ENCODE data around the gene ANK3.
A peak's percentile ranks its signal among the peaks of the same experiment; 100 is the strongest.

The ANK3 gene

GRCh38 chr10:60107308-60107976, 282.2 kb downstream of the ANK3 start:
- no peaks in the 10 kb centered on the region for H3K27me3 Mint-ChIP-seq (ENCODE audit: low read depth)
- H3K4me1 Mint-ChIP-seq, result no peaks in the 10 kb centered on the region
- H3K4me3 Mint-ChIP-seq, result no peak overlapping the region
- no peak for TF ChIP-seq CTCF (IDR thresholded peaks at IDR 0.05; ENCODE audit: unreplicated experiment in 3 of 3)
- H3K36me3 Mint-ChIP-seq (ENCODE audit: low read depth), result peaks cover 54% of the 10 kb centered on the region
- no peaks in the 10 kb centered on the region for H3K9me3 Mint-ChIP-seq
- no peak overlapping the region for H3K27ac Mint-ChIP-seq

GRCh38 chr10:60105295-60105695, 284.4 kb downstream of the ANK3 start:
- no peaks in the 10 kb centered on the region for H3K9me3 Mint-ChIP-seq
- H3K27me3 Mint-ChIP-seq (ENCODE audit: low read depth), result no peaks in the 10 kb centered on the region
- no peak overlapping the region for H3K4me3 Mint-ChIP-seq
- H3K27ac Mint-ChIP-seq, result no peak overlapping the region
- no peak for TF ChIP-seq CTCF (IDR thresholded peaks at IDR 0.05; ENCODE audit: unreplicated experiment in 3 of 3)
- H3K36me3 Mint-ChIP-seq (ENCODE audit: low read depth), result peaks cover 49% of the 10 kb centered on the region
- no peaks in the 10 kb centered on the region for H3K4me1 Mint-ChIP-seq

GRCh38 chr10:60101821-60102220, 287.9 kb downstream of the ANK3 start:
- TF ChIP-seq CTCF (IDR thresholded peaks at IDR 0.05; ENCODE audit: unreplicated experiment in 3 of 3), result no peak
- H3K27me3 Mint-ChIP-seq (ENCODE audit: low read depth), result peaks cover 5% of the 10 kb centered on the region
- no peak overlapping the region for H3K4me3 Mint-ChIP-seq
- no peak overlapping the region for H3K27ac Mint-ChIP-seq
- peaks cover 51% of the 10 kb centered on the region for H3K36me3 Mint-ChIP-seq (ENCODE audit: low read depth)
- no peaks in the 10 kb centered on the region for H3K9me3 Mint-ChIP-seq
- no peaks in the 10 kb centered on the region for H3K4me1 Mint-ChIP-seq

GRCh38 chr10:60099998-60100747, 289.5 kb downstream of the ANK3 start:
- Mint-ChIP-seq H3K4me3 (no peak overlapping the region), H3K36me3 (ENCODE audit: low read depth) (peaks cover 40% of the 10 kb centered on the region), H3K27me3 (ENCODE audit: low read depth) (peaks cover 5% of the 10 kb centered on the region), H3K27ac (no peak overlapping the region), H3K4me1 (no peaks in the 10 kb centered on the region), H3K9me3 (no peaks in the 10 kb centered on the region)
- TF ChIP-seq CTCF (IDR thresholded peaks at IDR 0.05; ENCODE audit: unreplicated experiment in 3 of 3), result peak; percentile 59 to 64 (median 59)

- H3K27ac Mint-ChIP-seq, result no peak overlapping the region
- H3K4me1 Mint-ChIP-seq, result no peaks in the 10 kb centered on the region
- peaks cover 5% of the 10 kb centered on the region for H3K27me3 Mint-ChIP-seq (ENCODE audit: low read depth)
- peak in 1 of 3 experiments; percentile 19 for TF ChIP-seq CTCF (IDR thresholded peaks at IDR 0.05; ENCODE audit: unreplicated experiment in 3 of 3)
- H3K9me3 Mint-ChIP-seq, result no peaks in the 10 kb centered on the region
- H3K4me3 Mint-ChIP-seq, result no peak overlapping the region
- peaks cover 29% of the 10 kb centered on the region for H3K36me3 Mint-ChIP-seq (ENCODE audit: low read depth)
Measured at GRCh38 chr10:60098677-60099601, 290.7 kb downstream of the ANK3 start.

Data from nephron (organoid).